ENCODE results near the gene TFAP2A.

The TFAP2A gene

DNA sequence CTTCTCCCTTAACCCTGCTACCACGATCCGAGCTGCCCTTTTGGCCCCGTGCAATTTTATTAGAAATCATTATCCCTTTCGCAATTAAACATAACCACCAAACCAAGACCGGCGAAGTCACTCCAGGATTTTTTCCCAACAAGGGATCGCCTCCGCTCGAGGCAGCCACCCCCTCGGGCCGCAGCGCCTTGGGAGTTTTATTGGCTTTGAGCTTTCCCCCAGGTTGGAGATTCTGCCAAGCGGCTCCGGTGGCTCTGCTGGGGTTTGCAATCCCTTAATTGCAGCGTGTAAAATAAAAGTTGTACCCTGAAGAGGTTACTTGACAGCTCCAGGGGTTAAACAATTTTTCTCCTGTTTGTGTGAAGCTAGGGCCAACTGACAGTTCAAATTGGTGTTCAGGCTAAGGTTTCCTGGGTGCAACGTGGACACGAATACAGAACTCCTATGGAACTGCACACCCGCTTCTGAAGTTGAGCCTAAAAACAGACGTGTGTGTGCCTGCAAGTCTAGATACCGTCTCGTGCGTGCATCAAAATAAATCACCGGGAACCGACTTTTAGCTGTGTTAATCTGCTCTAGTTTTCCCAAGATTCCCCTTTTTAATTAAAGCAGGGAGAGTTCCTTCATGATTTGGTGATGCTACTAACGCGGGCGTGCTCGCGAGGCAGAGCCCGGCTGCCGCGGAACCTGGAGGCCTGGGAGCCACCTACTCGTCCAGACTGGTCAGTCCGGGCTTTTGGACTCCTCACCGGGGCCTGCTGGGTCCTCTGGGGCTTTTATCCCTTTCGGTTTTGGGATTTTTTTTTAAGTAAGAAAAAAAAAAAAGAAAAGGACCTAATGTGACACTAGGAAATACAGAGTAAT lies 975 bp upstream of the TFAP2A start:
- H3K9me2 ChIP-seq (ENCODE audit: low read depth, low read length), result no peaks in the 10 kb centered on the region
- no peak overlapping the region for H3K27ac ChIP-seq (ENCODE audit: low read depth, low read length, poor library complexity, severe bottlenecking)
- peaks cover 6% of the 10 kb centered on the region for H3K4me1 ChIP-seq (ENCODE audit: insufficient read depth, low read length, severe bottlenecking)
- H2AFZ ChIP-seq (ENCODE audit: low read length), result no peak overlapping the region
- no peaks in the 10 kb centered on the region for H3K36me3 ChIP-seq (ENCODE audit: insufficient read depth, low read length)
- no peaks in the 10 kb centered on the region for H3F3A ChIP-seq (ENCODE audit: insufficient read depth, low read length)
- peaks cover 3% of the 10 kb centered on the region; the same call in 1 of the 2 replicates for H3K27me3 ChIP-seq (ENCODE audit: insufficient read depth, low read length)
- no peaks in the 10 kb centered on the region for H3K79me2 ChIP-seq (ENCODE audit: insufficient read depth, low read length)
- H3K4me2 ChIP-seq (ENCODE audit: low read length), result no peak overlapping the region
- H3K9ac ChIP-seq (ENCODE audit: low read length), result no peak overlapping the region
- H3K9me3 ChIP-seq (ENCODE audit: low read length), result no peaks in the 10 kb centered on the region
- no peak for TF ChIP-seq EZH2 (IDR thresholded peaks at IDR 0.05; ENCODE audit: borderline replicate concordance, low read length)
- TF ChIP-seq, protein P1, sequence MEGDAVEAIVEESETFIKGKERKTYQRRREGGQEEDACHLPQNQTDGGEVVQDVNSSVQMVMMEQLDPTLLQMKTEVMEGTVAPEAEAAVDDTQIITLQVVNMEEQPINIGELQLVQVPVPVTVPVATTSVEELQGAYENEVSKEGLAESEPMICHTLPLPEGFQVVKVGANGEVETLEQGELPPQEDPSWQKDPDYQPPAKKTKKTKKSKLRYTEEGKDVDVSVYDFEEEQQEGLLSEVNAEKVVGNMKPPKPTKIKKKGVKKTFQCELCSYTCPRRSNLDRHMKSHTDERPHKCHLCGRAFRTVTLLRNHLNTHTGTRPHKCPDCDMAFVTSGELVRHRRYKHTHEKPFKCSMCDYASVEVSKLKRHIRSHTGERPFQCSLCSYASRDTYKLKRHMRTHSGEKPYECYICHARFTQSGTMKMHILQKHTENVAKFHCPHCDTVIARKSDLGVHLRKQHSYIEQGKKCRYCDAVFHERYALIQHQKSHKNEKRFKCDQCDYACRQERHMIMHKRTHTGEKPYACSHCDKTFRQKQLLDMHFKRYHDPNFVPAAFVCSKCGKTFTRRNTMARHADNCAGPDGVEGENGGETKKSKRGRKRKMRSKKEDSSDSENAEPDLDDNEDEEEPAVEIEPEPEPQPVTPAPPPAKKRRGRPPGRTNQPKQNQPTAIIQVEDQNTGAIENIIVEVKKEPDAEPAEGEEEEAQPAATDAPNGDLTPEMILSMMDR (IDR thresholded peaks at IDR 0.05; ENCODE audit: low read length), result no peak
- no peaks in the 10 kb centered on the region for H4K20me1 ChIP-seq (ENCODE audit: insufficient read depth, low read length)
- no peak overlapping the region for H3K4me3 ChIP-seq (ENCODE audit: low read depth, low read length, poor library complexity, severe bottlenecking)

DNA sequence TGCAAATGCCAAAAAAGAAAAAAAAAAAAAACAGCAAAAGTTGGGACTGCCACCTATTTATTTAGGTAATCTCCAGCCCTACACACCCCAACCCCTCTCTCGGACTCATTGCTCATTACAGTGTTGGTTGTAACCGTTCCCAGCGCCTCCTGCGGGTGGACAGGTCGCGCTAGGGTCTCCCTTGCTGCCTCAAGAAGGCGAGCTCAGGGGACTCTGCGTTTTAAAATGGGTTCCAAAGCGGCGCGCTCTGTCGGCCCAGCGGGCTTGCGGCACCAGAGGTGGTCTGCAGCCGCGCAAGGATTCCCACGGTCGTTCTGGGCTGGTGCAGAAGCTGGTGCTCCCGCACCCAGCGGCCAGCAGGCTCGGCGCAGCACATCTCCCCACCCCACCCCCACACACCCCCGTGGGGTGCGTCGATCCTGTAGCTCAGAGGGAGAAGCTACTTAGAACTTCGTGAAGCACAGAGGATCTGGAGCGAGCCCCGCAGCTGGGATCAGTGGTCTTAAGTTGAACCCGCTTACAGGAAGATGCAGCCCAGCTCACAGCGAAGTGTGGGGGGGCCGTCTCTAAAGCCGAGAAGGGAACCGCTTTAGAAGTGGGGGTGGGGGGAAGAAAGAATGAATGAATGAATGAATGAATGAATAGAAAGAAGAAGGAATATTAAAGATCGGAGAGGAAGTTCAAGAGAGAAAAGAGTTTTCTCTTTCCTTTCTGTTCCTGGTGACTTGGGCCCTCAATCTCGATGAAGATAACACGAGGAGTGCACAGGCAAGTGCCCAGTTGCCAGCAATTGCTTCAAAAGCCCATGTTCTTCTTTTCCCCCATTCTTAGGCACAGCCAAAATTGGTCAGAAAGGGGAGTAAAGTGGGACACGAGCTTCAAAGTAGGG lies 780 bp downstream of the TFAP2A start:
- Histone ChIP-seq H3K4me2 (ENCODE audit: low read length) (no peak overlapping the region), H3K27ac (ENCODE audit: low read depth, low read length, poor library complexity, severe bottlenecking) (no peak overlapping the region), H3K9ac (ENCODE audit: low read length) (no peak overlapping the region), H3K9me3 (ENCODE audit: low read length) (no peaks in the 10 kb centered on the region), H4K20me1 (ENCODE audit: insufficient read depth, low read length) (no peaks in the 10 kb centered on the region), H3K79me2 (ENCODE audit: insufficient read depth, low read length) (no peaks in the 10 kb centered on the region), H3F3A (ENCODE audit: insufficient read depth, low read length) (no peaks in the 10 kb centered on the region), H3K9me2 (ENCODE audit: low read depth, low read length) (no peaks in the 10 kb centered on the region), H3K4me1 (ENCODE audit: insufficient read depth, low read length, severe bottlenecking) (peaks cover under 1% of the 10 kb centered on the region), H3K4me3 (ENCODE audit: low read depth, low read length, poor library complexity, severe bottlenecking) (no peak overlapping the region), H2AFZ (ENCODE audit: low read length) (no peak overlapping the region), H3K27me3 (ENCODE audit: insufficient read depth, low read length) (peaks cover 3% of the 10 kb centered on the region; the same call in 1 of the 2 replicates), H3K36me3 (ENCODE audit: insufficient read depth, low read length) (no peaks in the 10 kb centered on the region; the same call in 1 of the 2 replicates)
- TF ChIP-seq, protein P1 (IDR thresholded peaks at IDR 0.05; ENCODE audit: low read length), result no peak
- TF ChIP-seq EZH2 (IDR thresholded peaks at IDR 0.05; ENCODE audit: borderline replicate concordance, low read length), result no peak

DNA sequence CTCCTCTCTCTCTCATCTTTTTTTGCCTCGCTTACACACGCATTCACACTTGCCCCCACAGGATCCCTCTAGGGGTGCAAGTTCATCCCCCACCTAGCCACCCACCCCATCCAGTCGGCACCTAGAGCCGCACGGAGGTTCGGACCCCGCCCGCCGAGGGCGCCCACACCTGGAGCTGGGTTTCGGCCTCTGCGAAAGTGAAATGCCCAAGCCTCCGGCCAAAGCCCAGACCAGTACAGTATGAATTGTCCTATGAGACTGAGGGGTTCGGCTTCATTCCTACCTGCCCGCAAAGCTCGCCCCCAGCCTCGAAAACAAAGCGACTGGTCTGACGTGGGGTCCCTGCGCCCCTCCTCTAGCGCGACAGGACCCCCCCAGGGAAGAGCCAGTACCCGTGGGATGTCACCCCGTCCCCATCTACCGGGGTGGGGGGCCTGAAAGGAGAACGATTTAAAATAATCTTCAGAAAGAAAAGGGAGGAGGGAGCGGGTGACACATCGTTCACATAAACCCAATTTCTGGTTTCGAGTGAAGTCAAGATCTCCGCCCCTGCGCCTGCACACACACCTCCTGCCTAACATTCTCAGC lies 1.5 kb downstream of the TFAP2A start:
- no peaks in the 10 kb centered on the region for H4K20me1 ChIP-seq (ENCODE audit: insufficient read depth, low read length)
- H3K9me3 ChIP-seq (ENCODE audit: low read length), result no peaks in the 10 kb centered on the region
- H3K4me1 ChIP-seq (ENCODE audit: insufficient read depth, low read length, severe bottlenecking), result no peaks in the 10 kb centered on the region
- no peaks in the 10 kb centered on the region; the same call in 1 of the 2 replicates for H3K36me3 ChIP-seq (ENCODE audit: insufficient read depth, low read length)
- no peak overlapping the region for H2AFZ ChIP-seq (ENCODE audit: low read length)
- H3K27me3 ChIP-seq (ENCODE audit: insufficient read depth, low read length), result peaks cover 3% of the 10 kb centered on the region; the same call in 1 of the 2 replicates
- no peaks in the 10 kb centered on the region for H3F3A ChIP-seq (ENCODE audit: insufficient read depth, low read length)
- no peaks in the 10 kb centered on the region for H3K9me2 ChIP-seq (ENCODE audit: low read depth, low read length)
- H3K4me3 ChIP-seq (ENCODE audit: low read depth, low read length, poor library complexity, severe bottlenecking), result no peak overlapping the region
- H3K4me2 ChIP-seq (ENCODE audit: low read length), result no peak overlapping the region
- no peak overlapping the region for H3K9ac ChIP-seq (ENCODE audit: low read length)
- no peaks in the 10 kb centered on the region for H3K79me2 ChIP-seq (ENCODE audit: insufficient read depth, low read length)
- H3K27ac ChIP-seq (ENCODE audit: low read depth, low read length, poor library complexity, severe bottlenecking), result no peak overlapping the region
- no peak for TF ChIP-seq EZH2 (IDR thresholded peaks at IDR 0.05; ENCODE audit: borderline replicate concordance, low read length)
- TF ChIP-seq, protein P1 (IDR thresholded peaks at IDR 0.05; ENCODE audit: low read length), result no peak
